ENCODE measurements around the gene ZP3.
"Not testable (repeated sequence)": the region's sequence is repeated elsewhere in the genome, so short reads cannot be mapped to it uniquely, and the experiment has no call there.

GRCh38 chr7:76464959-76465358 lies 40.2 kb downstream of the ZP3 start:
- TF ChIP-seq CTCF, POLR2A (IDR thresholded peaks at IDR 0.05): not testable (repeated sequence)
